SHP77 (cell line): ENCODE data around the gene RFLNA.
A peak's percentile ranks its signal among the peaks of the same experiment; 100 is the strongest.
"Not testable (repeated sequence)": the region's sequence is repeated elsewhere in the genome, so short reads cannot be mapped to it uniquely, and the experiment has no call there.

Experiments
- DNase-seq, 2 experiments: peaks; one replicate each; lab custom pipeline; 2025; lab: John Stamatoyannopoulos, UW

The RFLNA gene

GRCh38 chr12:124319368-124320050 lies 24.6 kb downstream of the RFLNA start:
- DNase-seq = no peak

GRCh38 chr12:124321040-124321481 lies 26.2 kb downstream of the RFLNA start:
- DNase-seq = peak; percentile 25 to 47

GRCh38 chr12:124321556-124322270 lies 26.8 kb downstream of the RFLNA start:
- no peak for DNase-seq

- DNase-seq = no peak
Measured at GRCh38 chr12:124322271-124322998, 27.5 kb downstream of the RFLNA start.

- DNase-seq = not testable (repeated sequence)
Measured at GRCh38 chr12:124322999-124323328, 28.1 kb downstream of the RFLNA start.

GRCh38 chr12:124323771-124324530 lies 29.1 kb downstream of the RFLNA start:
- no peak for DNase-seq

- DNase-seq = no peak
Measured at GRCh38 chr12:124324803-124325705, 30.2 kb downstream of the RFLNA start.

GRCh38 chr12:124326104-124326503 lies 31.2 kb downstream of the RFLNA start:
- no peak for DNase-seq

- DNase-seq = no peak
Measured at GRCh38 chr12:124326871-124327270, 32.0 kb downstream of the RFLNA start.

GRCh38 chr12:124327362-124328043 lies 32.6 kb downstream of the RFLNA start:
- no peak for DNase-seq

GRCh38 chr12:124328116-124328515 lies 33.2 kb downstream of the RFLNA start:
- DNase-seq = no peak

GRCh38 chr12:124328636-124329035 lies 33.7 kb downstream of the RFLNA start:
- DNase-seq = no peak

- peak in 1 of 2 experiments; percentile 16 for DNase-seq
Measured at GRCh38 chr12:124332058-124332672, 37.3 kb downstream of the RFLNA start.

- no peak for DNase-seq
Measured at GRCh38 chr12:124332900-124333299, 38.0 kb downstream of the RFLNA start.

- no peak for DNase-seq
Measured at GRCh38 chr12:124333724-124334123, 38.8 kb downstream of the RFLNA start.

GRCh38 chr12:124334266-124334665 lies 39.4 kb downstream of the RFLNA start:
- DNase-seq = no peak

- no peak for DNase-seq
Measured at GRCh38 chr12:124334976-124335375, 40.1 kb downstream of the RFLNA start.

GRCh38 chr12:124335426-124336183 lies 40.7 kb downstream of the RFLNA start:
- no peak for DNase-seq

GRCh38 chr12:124336184-124336437 lies 41.2 kb downstream of the RFLNA start:
- DNase-seq = no peak
